Hematopoietic multipotent progenitor cell treated with erythropoietin and hydrocortisone succinate and interleukin-3 and kit ligand, for 6 days (in vitro differentiated cells): ENCODE results near the gene KCNK15.

ENCODE experiments used
- DNase-seq: peaks from one replicate; pipeline ENCODE4 v3.0.0-alpha.2; 2015

The KCNK15 gene

DNA sequence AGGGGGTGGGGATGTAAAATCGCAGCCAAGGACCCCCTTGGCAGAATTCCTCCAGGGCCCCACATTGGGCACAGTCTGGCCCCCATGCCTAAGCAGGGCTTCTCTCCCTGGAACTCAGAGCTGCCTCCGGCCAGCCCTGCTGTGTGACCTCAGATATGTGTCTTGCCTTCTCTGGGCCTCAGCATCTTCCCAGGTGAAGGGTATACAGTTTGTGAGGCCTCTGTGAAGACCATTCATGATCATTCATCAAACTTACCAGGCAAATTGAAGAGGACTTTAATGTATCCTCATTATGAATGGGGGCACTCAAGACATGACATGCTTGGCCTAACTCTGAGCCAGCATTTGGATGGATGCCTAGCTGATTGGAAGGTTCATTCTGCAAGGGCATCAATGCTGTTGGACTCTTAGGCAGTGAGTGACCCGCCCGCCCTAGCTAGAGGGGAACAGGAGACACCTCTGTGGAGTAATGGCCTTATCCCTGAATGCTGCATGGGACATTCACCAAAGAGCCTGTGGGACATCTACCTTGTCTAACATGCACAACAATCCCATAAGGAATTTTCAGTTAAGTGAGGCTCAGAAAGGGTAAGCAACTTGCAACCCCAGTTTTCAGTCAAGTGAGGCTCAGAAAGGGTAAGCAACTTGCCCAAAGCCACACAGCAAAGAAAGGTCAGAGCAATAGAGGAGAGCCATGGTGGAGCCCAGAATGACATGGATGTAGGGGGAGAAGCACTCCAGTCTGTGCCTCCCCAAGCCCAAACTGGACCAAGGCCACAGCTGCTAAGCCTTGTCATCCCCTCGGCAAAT is 30.0 kb upstream of the KCNK15 start:
- no peak for DNase-seq

DNA sequence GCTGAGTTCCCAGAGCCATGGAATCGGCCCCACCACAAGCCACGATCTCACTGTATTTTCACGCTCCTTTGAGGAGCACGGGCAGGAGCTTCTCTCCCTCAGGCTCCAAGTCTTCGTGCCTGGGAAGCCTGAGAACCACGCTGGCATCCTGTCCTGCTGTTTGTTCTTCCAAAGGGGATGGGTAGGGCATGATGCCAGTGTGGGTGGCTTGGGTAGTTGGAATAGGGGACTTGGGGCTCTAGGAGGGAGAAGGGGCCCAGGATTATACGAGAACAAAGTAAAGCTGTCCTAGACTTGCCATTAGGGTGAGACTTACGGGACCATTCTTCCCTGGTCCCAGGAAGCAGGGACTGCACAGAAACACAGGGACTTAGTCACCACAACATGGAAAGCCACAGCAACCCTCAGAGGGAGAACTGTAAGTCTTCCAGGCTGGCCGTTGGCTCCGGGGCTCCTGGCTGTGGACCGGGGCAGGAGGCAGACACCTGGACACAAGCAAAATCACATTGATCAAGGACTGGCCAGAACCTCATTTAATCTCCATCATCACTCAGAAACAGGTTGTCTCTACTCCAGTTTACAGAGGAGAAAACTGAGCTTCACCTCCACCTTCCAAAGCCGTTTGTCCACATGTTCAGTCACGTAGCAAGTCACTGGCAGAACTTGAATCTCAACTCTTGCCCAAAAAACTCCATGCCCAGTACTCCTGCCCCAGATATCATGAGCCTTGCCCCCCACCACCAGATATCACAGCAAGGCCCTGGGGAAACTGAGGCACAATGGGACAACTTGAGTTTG is 29.2 kb upstream of the KCNK15 start:
- no peak for DNase-seq

DNA sequence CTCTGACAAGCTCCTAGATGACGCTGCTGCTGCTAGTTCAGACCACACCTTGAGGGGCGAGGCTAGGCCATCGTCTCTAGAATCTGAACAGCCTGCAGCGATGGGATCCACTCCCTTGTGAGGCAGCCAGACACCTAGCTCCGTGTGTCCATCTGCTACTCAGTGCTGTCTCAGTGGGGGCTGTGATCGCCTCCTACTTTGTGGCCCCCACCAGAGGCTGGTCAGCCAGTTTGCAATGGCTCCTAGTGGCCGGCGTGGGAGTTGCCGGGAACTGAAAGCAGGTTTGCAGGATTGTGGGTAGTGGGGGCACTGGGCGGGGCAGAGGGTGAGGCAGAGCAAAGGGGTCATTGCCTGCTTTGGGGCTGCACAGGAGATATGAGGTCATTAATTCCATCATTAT is 27.7 kb upstream of the KCNK15 start:
- peak; percentile 20 for DNase-seq

DNA sequence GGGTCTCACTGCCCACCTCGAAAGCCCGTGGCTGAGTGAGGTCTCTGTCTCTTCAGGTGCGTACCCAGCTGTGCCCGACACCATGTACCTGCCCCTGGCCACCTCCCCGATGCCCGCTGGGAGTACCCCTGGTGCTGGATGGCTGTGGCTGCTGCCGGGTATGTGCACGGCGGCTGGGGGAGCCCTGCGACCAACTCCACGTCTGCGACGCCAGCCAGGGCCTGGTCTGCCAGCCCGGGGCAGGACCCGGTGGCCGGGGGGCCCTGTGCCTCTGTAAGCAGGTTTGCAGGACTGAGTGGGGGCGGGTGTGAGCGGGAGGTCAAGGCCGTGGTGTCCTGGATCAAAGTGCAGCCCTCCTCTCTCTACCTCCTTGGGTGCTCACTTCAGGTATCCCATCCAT is 25.8 kb upstream of the KCNK15 start:
- no peak for DNase-seq

DNA sequence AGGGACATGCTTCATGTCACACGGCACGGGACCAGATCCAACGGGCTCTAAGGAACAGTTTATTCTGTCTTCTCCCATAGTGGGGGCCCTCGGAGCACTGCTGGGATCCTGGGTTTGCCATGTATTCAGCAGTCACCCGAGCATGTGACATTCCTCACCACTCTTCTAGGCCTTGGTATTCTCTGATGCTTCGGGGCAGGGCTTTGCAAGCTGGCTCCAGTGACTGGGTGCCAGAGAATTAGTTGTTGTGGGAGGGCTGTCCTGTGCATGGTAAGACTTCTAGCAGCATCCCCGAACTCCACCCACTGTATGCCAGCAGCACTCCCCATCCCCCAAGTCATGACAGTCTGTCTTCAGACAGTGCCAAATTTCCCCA is 25.1 kb upstream of the KCNK15 start:
- no peak for DNase-seq

DNA sequence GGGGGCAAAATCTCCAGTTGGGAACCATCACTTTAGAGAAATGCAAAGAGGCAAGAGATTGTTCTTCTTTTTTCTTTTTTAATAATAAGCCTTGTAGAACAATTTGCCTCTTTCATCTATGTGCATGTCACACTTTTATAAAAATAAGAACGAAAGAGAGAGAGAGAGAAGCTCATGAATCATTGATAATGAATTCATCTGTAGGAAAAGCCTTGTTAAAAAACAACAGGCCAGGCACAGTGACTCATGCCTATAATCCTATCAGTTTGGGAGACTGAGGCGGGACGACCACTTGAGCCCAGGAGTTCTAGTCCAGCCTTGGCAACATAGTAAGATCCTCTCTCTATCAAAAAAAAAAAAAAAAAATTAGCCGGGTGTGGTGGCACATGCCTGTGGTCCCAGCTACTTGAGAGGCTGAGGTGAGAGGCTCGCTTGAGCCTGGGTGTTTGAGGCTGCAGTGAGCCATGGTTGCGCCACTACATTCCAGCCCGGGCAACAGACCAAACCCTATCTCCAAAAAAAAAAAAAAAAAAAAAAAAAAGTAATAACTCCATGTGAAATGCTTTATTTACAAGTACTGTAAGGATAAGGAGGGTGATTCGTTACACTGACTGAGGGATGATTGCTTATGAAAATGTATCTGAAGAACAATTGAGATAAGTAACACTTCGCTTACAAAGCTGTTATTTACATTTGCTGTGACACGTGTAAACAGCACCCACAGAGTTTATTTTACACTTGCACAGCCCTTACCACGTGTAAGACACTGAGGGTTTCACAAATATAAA is 24.5 kb upstream of the KCNK15 start:
- no peak for DNase-seq

DNA sequence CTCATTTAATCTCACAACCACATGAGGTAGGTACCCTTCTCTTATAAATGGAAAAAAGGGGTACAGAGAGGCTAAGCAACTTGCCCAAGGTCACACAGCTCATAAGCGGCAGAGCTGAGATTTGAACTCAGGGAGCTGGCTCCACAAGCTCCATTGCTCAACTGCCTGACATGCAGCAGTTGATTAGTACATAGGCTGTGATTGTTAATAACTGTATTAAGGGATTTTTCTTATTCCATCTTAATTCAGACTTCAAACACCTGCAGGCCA is 23.9 kb upstream of the KCNK15 start:
- no peak for DNase-seq

DNA sequence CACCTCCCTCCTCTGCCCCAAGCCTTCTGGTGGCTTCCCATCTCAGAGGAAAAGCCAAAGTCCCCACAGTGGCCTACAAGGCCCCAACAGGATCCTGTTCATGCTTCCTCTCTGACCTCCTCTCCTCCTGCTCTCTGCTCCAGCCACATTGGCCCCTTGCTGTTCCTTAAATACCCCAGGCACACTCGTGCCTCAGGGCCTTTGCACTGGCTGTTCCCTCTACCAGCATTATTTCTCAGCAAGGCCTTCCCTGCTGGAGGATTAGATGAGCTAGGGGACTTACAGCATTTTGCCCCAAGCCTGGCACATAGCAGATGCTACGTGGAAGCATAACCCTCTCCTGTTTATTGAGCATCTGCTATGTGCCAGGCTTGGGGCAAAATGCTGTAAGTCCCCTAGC is 22.7 kb upstream of the KCNK15 start:
- no peak for DNase-seq

DNA sequence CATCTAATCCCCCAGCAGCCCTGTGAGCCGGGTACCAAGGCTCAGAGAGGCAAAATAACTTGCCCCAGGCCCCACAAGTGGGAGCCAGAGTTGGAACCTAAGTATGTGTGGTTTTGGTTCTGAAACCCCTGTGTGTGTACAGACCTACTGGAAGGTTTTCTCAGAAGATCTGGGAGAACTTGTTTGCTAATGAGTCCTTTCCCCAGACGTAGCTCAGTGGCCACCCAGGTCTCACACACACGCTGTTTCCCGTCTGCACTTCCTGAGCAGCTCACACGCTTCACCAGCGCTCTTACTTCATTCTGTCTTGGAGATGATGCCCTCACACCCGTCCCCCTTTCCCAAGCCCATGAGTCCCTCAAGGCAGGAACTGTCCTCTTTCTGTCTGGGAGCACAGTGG is 22.3 kb upstream of the KCNK15 start:
- DNase-seq: no peak

DNA sequence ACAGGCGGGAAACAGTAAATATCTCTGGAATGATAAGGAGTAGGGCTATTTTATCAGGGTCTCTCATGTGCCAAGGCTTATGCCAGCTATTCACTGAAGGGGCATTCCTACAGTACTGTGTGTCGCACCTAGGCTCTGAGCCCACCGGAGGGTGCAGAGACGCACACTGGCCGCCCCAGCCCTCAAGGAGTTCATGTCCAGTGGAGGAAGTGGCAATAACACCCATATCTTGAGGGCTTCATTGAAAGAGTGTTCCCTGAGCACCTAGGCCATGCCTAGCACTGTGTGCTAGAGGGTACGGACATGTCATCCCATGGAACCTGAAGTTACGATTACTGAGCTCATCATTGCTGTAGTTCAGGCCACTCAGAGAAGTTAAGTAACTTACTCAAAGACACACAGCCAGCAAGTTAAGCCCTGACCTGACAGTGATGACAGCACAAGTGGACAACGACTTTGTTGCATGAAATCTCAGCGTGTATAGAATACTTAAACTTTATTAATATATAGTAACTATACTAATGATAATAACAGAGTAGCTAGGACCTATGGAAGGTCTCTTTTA is 21.8 kb upstream of the KCNK15 start:
- DNase-seq: no peak

DNA sequence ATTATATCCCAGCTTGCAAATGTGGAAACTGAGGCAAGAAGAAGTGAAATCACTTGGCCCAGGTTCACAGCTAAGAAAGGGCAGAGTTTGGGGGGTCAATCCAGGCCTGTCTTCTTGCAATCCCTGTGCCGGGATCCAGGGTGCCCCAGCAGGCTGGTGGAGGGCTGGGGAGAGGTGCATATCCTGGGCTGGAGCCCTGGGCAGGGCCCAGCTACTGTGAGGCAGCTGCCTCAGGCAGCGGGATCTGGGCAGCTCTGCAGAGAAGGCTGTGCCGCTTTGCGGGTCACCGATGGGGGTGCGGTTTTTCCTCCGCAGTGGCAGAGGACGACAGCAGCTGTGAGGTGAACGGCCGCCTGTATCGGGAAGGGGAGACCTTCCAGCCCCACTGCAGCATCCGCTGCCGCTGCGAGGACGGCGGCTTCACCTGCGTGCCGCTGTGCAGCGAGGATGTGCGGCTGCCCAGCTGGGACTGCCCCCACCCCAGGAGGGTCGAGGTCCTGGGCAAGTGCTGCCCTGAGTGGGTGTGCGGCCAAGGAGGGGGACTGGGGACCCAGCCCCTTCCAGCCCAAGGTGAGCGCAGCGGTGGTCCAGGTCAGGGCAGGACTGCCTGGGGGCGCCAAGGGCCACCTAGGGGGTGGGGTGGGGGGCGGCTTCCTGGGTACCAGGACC is 21.1 kb upstream of the KCNK15 start:
- no peak for DNase-seq

DNA sequence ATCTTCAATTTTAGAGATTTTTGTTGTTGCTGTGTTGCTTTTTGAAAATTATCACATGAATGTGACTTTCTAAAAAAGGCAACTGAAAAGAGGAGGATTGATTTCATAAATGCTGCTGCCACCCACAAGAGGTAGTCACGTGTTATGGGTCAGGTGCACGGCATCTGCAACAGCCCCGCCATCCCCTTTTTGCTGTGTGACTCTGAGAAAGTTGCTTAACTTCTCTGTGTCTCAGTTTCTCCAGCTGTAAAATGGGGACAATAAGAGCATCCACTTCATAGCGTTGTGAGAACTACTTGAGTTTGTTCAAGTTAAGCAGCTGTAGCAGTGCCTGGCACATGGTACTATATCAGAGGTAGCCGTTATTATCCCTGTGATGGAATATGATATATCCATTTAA is 19.8 kb upstream of the KCNK15 start:
- DNase-seq: no peak

DNA sequence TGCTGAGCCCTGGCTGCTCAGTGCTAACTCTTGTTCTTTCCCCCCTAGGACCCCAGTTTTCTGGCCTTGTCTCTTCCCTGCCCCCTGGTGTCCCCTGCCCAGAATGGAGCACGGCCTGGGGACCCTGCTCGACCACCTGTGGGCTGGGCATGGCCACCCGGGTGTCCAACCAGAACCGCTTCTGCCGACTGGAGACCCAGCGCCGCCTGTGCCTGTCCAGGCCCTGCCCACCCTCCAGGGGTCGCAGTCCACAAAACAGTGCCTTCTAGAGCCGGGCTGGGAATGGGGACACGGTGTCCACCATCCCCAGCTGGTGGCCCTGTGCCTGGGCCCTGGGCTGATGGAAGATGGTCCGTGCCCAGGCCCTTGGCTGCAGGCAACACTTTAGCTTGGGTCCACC is 18.6 kb upstream of the KCNK15 start:
- no peak for DNase-seq

DNA sequence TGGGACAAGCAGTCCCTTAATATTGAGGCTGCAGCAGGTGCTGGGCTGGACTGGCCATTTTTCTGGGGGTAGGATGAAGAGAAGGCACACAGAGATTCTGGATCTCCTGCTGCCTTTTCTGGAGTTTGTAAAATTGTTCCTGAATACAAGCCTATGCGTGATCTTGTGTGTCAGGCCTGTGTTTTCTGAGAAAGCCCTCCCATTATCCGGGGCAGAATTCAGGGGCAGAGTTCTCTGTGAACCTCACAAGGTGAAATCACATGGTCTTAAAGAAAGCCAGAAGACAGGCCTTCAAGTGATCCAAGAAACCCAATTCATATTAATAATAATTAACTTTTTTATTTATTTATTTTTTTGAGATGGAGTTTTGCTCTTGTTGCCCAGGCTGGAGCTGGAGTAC is 18.0 kb upstream of the KCNK15 start:
- DNase-seq: no peak

DNA sequence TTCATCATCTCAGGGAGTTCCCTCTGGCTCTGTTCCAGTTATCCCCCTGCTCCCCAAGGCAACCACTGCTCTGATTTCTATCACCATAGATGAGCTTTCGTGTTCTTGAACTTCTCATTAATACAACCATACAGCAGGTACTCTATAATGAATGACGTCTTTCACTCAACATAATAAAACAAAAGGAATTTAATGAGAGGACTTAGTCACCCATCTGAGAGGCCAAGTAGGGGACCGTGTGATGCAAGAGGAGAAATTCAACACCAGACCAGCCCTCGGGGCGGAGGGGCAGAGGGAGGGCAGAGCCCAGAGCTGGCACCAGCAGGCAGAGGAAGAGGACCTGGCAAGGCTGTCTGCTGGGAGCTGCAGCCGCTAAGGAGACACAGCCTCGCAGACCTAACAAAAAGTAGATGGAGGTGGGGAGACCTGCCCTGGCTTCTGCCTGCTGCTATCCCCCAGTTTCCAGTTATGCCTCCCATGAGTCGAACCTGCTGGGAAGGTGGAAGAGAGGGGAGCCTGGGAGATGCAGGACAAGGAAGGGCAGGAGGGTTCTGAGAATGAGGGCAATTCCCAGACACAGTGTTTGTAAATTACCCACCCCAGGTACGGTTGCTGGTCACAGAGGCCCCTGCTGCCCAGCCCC is 16.7 kb upstream of the KCNK15 start:
- DNase-seq: peak; percentile 34

DNA sequence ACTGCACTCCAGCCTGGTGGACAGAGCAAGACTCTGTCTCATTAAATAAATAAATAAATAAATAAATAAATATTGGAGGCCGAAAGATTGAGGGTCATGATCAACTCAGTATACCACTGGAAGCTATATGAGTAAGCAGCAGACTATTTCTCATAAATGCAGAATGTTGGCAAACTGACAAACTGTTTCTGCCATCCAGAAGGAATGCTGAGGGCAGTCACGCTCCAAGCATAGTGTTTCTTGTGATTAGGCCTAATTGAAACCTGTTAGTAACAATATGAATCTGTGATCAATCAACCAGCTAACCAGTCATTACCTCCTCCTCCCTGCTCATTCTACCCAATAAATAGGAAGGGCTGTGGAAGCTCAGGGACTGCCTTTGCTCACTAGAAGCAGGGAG is 15.2 kb upstream of the KCNK15 start:
- no peak for DNase-seq

DNA sequence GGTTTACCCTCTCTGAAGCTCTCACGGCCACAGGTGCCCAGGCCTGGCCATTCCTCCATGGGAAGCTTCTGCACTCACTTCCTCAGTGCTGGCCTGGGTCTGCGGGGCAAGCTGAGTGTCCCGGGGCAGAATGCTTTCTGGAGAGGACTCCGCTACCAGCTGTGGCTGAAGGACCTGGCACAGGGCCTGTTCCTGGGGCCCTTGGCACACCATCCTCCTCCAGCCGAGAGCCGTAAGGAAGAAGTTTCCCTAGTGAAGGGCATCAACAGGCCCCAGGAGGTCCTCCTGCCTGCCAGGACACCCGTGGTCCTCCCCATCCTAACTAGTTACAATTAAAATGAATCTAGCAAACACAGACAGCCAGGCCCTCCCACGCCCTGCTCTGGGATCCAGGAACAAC is 14.0 kb upstream of the KCNK15 start:
- DNase-seq: no peak

DNA sequence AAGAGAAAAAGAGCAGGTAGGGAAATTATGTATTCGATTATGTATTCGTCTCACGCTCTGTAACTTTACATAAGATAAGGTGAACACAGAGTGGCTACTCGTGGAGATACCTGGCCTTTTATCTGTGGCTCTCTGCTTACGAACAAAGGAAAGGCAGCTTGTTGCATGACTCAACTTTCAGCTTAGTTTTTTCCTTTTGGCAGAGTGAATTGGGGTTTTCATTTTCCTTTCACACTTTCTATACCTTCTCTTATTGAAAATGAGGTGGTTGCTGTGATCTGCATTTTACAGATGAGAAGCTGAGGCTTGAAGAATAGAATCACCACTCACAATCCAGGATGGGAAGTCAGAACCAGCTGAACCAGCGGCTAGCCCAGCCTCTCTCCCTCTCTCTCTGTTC is 13.3 kb upstream of the KCNK15 start:
- no peak for DNase-seq

DNA sequence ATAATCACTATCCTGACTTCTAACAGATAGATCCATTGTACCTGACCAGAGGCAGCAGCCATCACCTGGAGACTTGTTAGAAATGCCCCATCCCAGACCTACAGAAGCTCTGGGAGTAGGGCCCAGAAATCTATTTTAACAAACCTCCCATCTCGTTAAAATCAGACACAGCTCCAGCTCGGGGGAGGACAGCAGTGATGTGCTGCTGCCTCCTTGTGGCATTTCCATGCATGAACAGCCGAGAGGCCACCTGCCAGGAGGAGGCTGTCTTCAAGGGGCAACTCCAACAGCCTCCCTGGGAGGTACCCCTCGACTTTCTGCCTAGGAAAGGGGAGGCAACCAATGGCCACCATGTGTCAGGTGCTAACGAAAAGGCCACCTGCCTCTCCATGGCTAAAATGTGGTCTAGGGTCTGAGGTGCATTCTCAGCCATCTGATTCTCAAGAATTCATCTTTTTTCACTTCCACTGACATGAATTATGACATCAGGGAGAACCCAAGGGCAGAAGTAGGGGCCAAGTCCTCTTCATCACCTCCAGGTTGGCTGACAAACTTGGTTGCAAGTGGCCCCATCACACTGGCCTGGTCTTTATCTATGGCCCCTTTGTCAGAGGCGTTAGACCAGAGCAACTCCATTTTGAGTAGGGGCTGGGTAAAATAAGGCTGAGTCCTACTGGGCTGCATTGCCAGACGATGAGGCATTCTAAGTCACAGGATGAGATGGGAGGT is 12.2 kb upstream of the KCNK15 start:
- DNase-seq: peak; percentile 84

DNA sequence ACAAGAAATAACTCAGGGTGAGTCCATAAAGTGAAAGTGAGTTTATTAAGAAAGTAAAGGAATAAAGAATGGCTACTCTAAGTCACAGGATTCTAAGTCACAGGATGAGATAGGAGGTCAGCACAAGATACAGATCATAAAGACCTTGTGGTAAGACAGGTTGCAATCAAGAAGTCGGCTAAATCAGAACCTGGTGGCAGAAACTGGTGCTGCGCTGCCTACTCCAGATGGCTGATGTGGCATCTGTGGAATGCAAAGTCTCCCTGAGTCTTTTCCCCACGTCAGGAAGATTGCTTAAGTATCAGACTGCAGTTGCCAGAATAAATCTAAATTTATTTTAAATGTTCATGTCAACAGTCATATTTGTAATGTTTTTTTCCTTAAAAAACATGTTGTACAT is 10.7 kb upstream of the KCNK15 start:
- no peak for DNase-seq

DNA sequence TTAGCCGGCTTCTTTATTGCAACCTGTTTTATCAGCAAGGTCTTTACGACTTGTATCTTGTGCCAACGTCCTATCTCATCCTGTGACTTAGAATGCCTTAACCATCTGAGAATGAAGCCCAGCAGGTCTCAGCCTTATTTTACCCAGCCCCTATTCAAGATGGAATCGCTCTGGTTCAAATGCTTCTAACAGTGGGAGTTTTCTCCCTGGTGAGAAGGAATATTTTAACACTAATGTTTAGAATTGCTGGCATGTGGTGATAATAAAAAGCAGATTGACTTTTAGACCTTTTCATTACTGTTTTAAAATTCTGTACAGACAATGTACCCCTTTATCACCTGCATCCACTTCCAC is 9.9 kb upstream of the KCNK15 start:
- no peak for DNase-seq
